Renal cortex interstitium (tissue), 11 donors: ENCODE measurements around the gene GNAZ. TPM values are rescaled to one million over a fixed set of nuclear protein-coding genes. Genes with fewer than 3 reads are reported as not detected.

Experiments
- DNase-seq, 11 donors: peaks; one replicate each; pipeline ENCODE4 v3.0.0-alpha.2; 2013; ENCODE audit warnings: low read depth in 9 of 11, low spot score in 4 of 11; ENCODE audit errors: extremely low read depth in 1 of 11
- polyA plus RNA-seq, 3 donors: library from polyadenylated mRNA; unstranded; fragments of 120-200 nt; gene quantifications; one replicate each; pipeline ENCODE4 v1.2.1, GENCODE V29; 2013; ENCODE audit not compliant: insufficient read length in 3 of 3

GNAZ gene
- polyA plus RNA-seq, 3 donors: 4.6 to 6.8 (median 6.7) TPM

- no peak for DNase-seq
Measured at GRCh38 chr22:23099531-23099804, 29.1 kb downstream of the GNAZ start.

GRCh38 chr22:23100124-23100801 is 29.9 kb downstream of the GNAZ start:
- DNase-seq: no peak

- no peak for DNase-seq
Measured at GRCh38 chr22:23101524-23101923, 31.2 kb downstream of the GNAZ start.

- no peak for DNase-seq
Measured at GRCh38 chr22:23102002-23102655, 31.8 kb downstream of the GNAZ start.

- DNase-seq: no peak
Measured at GRCh38 chr22:23102776-23103175, 32.5 kb downstream of the GNAZ start.

GRCh38 chr22:23103199-23103954 is 33.1 kb downstream of the GNAZ start:
- no peak for DNase-seq

- no peak for DNase-seq
Measured at GRCh38 chr22:23104187-23104971, 34.1 kb downstream of the GNAZ start.

GRCh38 chr22:23105304-23105703 is 35.0 kb downstream of the GNAZ start:
- DNase-seq: no peak

GRCh38 chr22:23105919-23106318 is 35.6 kb downstream of the GNAZ start:
- no peak for DNase-seq

GRCh38 chr22:23106344-23106743 is 36.0 kb downstream of the GNAZ start:
- no peak for DNase-seq

GRCh38 chr22:23106906-23107367 is 36.6 kb downstream of the GNAZ start:
- no peak for DNase-seq

GRCh38 chr22:23107487-23108248 is 37.3 kb downstream of the GNAZ start:
- DNase-seq: no peak

GRCh38 chr22:23108249-23109078 is 38.1 kb downstream of the GNAZ start:
- DNase-seq: no peak

GRCh38 chr22:23109079-23109347 is 38.7 kb downstream of the GNAZ start:
- no peak for DNase-seq

- DNase-seq: no peak
Measured at GRCh38 chr22:23109441-23109978, 39.2 kb downstream of the GNAZ start.

GRCh38 chr22:23110190-23110921 is 40.0 kb downstream of the GNAZ start:
- DNase-seq: peak in 1 of 11 donors; percentile 18

GRCh38 chr22:23110922-23111527 is 40.7 kb downstream of the GNAZ start:
- DNase-seq: no peak
